G401.6 (cell line): Measurements from ENCODE around the gene RAB23.

ENCODE experiments used
- FAIRE-seq: peaks from 2 replicates; lab custom pipeline; 2012; peaks lifted over from hg19 to GRCh38; lab: Jason Lieb, UNC

RAB23 gene

GRCh38 chr6:57242505-57242904, 20.4 kb upstream of the RAB23 start:
- FAIRE-seq, result no peak

GRCh38 chr6:57226221-57226620, 4.1 kb upstream of the RAB23 start:
- FAIRE-seq, result no peak

- no peak for FAIRE-seq
These were observed 2.8 kb upstream of the RAB23 start for GRCh38 chr6:57224769-57225515.

GRCh38 chr6:57222743-57223077, 603 bp upstream of the RAB23 start:
- no peak for FAIRE-seq

GRCh38 chr6:57221191-57221935, 744 bp downstream of the RAB23 start:
- FAIRE-seq, result no peak

- no peak for FAIRE-seq
These were observed 1.9 kb downstream of the RAB23 start for GRCh38 chr6:57220083-57220703.

- FAIRE-seq, result no peak
These were observed 4.8 kb downstream of the RAB23 start for GRCh38 chr6:57217270-57217669.

- no peak for FAIRE-seq
These were observed 5.6 kb downstream of the RAB23 start for GRCh38 chr6:57216235-57217101.

GRCh38 chr6:57215260-57215659, 6.8 kb downstream of the RAB23 start:
- no peak for FAIRE-seq

- no peak for FAIRE-seq
These were observed 12.0 kb downstream of the RAB23 start for GRCh38 chr6:57210060-57210459.

GRCh38 chr6:57209030-57209429, 13.1 kb downstream of the RAB23 start:
- peak; percentile 78 for FAIRE-seq

- FAIRE-seq, result no peak
These were observed 14.2 kb downstream of the RAB23 start for GRCh38 chr6:57207872-57208271.

- peak; percentile 86 for FAIRE-seq
These were observed 15.0 kb downstream of the RAB23 start for GRCh38 chr6:57207141-57207540.

GRCh38 chr6:57205550-57206328, 16.4 kb downstream of the RAB23 start:
- FAIRE-seq, result peak; percentile 44

- no peak for FAIRE-seq
These were observed 20.4 kb downstream of the RAB23 start for GRCh38 chr6:57201718-57202117.

GRCh38 chr6:57198926-57199636, 23.0 kb downstream of the RAB23 start:
- FAIRE-seq, result no peak

- FAIRE-seq, result no peak
These were observed 26.6 kb downstream of the RAB23 start for GRCh38 chr6:57195457-57195856.

- FAIRE-seq, result no peak
These were observed 28.9 kb downstream of the RAB23 start for GRCh38 chr6:57193177-57193576.

GRCh38 chr6:57190140-57190539, 32.0 kb downstream of the RAB23 start:
- peak; percentile 94 for FAIRE-seq

GRCh38 chr6:57183336-57183735, 38.8 kb downstream of the RAB23 start:
- no peak for FAIRE-seq

GRCh38 chr6:57182017-57182432, 40.1 kb downstream of the RAB23 start:
- FAIRE-seq, result no peak
